ENCODE results near the gene ADORA2A. TPM values are rescaled to one million over a fixed set of nuclear protein-coding genes. Genes with fewer than 3 reads are reported as not detected.

The ADORA2A gene
- total and polyA plus RNA-seq, 4 donors, result 5.5 to 54.9 (median 22.8) TPM

GRCh38 chr22:24400726-24401596 is 26.4 kb upstream of the ADORA2A start:
- TF ChIP-seq CTCF (IDR thresholded peaks at IDR 0.05; ENCODE audit: control extremely low read depth, extremely low read depth), result no peak

GRCh38 chr22:24401931-24402367 is 25.4 kb upstream of the ADORA2A start:
- ATAC-seq (ENCODE audit: insufficient read depth, low FRiP score) (no peak), DNase-seq (no peak)
- peaks cover 10 to 62% (median 38%) of the 10 kb centered on the region in 5 donors for H3K4me1 ChIP-seq (ENCODE audit: control insufficient read depth in 5 of 5, insufficient read depth in 5 of 5, low read length in 5 of 5)
- WGBS, 2 donors, result 86 to 90% methylated on average over 5 of the region's 5 CpGs
- H3K9me3 ChIP-seq (ENCODE audit: control insufficient read depth in 4 of 4, insufficient read depth in 3 of 4, low read length in 3 of 4), result no peaks in the 10 kb centered on the region
- H3K36me3 ChIP-seq (ENCODE audit: control insufficient read depth in 4 of 4, insufficient read depth in 4 of 4, low read length in 4 of 4), result peaks cover 3 to 28% (median 17%) of the 10 kb centered on the region in 4 donors
- no peak for TF ChIP-seq CTCF (IDR thresholded peaks at IDR 0.05; ENCODE audit: control extremely low read depth, extremely low read depth)
- no peak overlapping the region for H3K9ac ChIP-seq (ENCODE audit: insufficient read depth in 1 of 2, low read length in 2 of 2)
- no peak overlapping the region for H3K4me3 ChIP-seq
- H3K27me3 ChIP-seq (ENCODE audit: control insufficient read depth in 3 of 3, insufficient read depth in 3 of 3, low read length in 2 of 3), result no peaks in the 10 kb centered on the region
- H3K27ac ChIP-seq (ENCODE audit: low read depth in 1 of 2, low read length in 1 of 2), result peak overlapping the region; percentile 78 to 82

More at GRCh38 chr22:24400726-24401596, 26.4 kb upstream of the ADORA2A start:
- H3K9ac ChIP-seq (ENCODE audit: insufficient read depth in 1 of 2, low read length in 2 of 2), result peak overlapping the region in 1 of 2 donors; percentile 29
- H3K27me3 ChIP-seq (ENCODE audit: control insufficient read depth in 3 of 3, insufficient read depth in 3 of 3, low read length in 2 of 3), result no peaks in the 10 kb centered on the region
- H3K9me3 ChIP-seq (ENCODE audit: control insufficient read depth in 4 of 4, insufficient read depth in 3 of 4, low read length in 3 of 4), result no peaks in the 10 kb centered on the region
- DNase-seq, result peak in 1 of 3 donors; percentile 42
- ATAC-seq (ENCODE audit: insufficient read depth, low FRiP score), result no peak
- no peak overlapping the region for H3K4me3 ChIP-seq
- 40 to 54% methylated on average over 9 of the region's 9 CpGs for WGBS, 2 donors
- H3K27ac ChIP-seq (ENCODE audit: low read depth in 1 of 2, low read length in 1 of 2), result peak overlapping the region; percentile 68 to 82
- H3K4me1 ChIP-seq (ENCODE audit: control insufficient read depth in 5 of 5, insufficient read depth in 5 of 5, low read length in 5 of 5), result peaks cover 10 to 52% (median 30%) of the 10 kb centered on the region in 5 donors
- H3K36me3 ChIP-seq (ENCODE audit: control insufficient read depth in 4 of 4, insufficient read depth in 4 of 4, low read length in 4 of 4), result peaks cover 8 to 33% (median 17%) of the 10 kb centered on the region in 4 donors

GRCh38 chr22:24402460-24403192 is 24.8 kb upstream of the ADORA2A start:
- no peak for TF ChIP-seq CTCF (IDR thresholded peaks at IDR 0.05; ENCODE audit: control extremely low read depth, extremely low read depth)
- peaks cover 13 to 68% (median 38%) of the 10 kb centered on the region in 5 donors for H3K4me1 ChIP-seq (ENCODE audit: control insufficient read depth in 5 of 5, insufficient read depth in 5 of 5, low read length in 5 of 5)
- peak in 2 of 3 donors; percentile 60 to 77 for DNase-seq

More at GRCh38 chr22:24402460-24403192, 24.8 kb upstream of the ADORA2A start:
- Histone ChIP-seq H3K9ac (ENCODE audit: insufficient read depth in 1 of 2, low read length in 2 of 2) (no peak overlapping the region), H3K27ac (ENCODE audit: low read depth in 1 of 2, low read length in 1 of 2) (peak overlapping the region; percentile 80 to 82), H3K27me3 (ENCODE audit: control insufficient read depth in 3 of 3, insufficient read depth in 3 of 3, low read length in 2 of 3) (no peaks in the 10 kb centered on the region), H3K36me3 (ENCODE audit: control insufficient read depth in 4 of 4, insufficient read depth in 4 of 4, low read length in 4 of 4) (peaks cover 3 to 28% (median 14%) of the 10 kb centered on the region in 4 donors), H3K9me3 (ENCODE audit: control insufficient read depth in 4 of 4, insufficient read depth in 3 of 4, low read length in 3 of 4) (no peaks in the 10 kb centered on the region), H3K4me3 (no peak overlapping the region)
- WGBS, 2 donors, result 18 to 21% methylated on average over 3 of the region's 3 CpGs
- ATAC-seq (ENCODE audit: insufficient read depth, low FRiP score), result peak; percentile 81
